Mesodermal cell (in vitro differentiated cells): ENCODE results near the gene PCSK4.
A peak's percentile ranks its signal among the peaks of the same experiment; 100 is the strongest.

Experiments used
- H3K27ac ChIP-seq: 2 replicates; pipeline ENCODE4 v1.7.0; 2013; ENCODE audit warnings: mild to moderate bottlenecking, low read depth, low read length, moderate library complexity; ENCODE audit not compliant: severe bottlenecking
- H3K36me3 ChIP-seq: 2 replicates; pipeline ENCODE4 v1.7.1; 2013; ENCODE audit warnings: mild to moderate bottlenecking, low read length, moderate library complexity; ENCODE audit not compliant: control insufficient read depth, insufficient read depth
- H3K4me1 ChIP-seq: one replicate; pipeline ENCODE4 v1.7.1; 2013; ENCODE audit warnings: mild to moderate bottlenecking, low read length; ENCODE audit not compliant: insufficient read depth, control insufficient read depth, poor library complexity, severe bottlenecking
- H3K4me3 ChIP-seq: 2 replicates; pipeline ENCODE4 v1.7.0; 2013; ENCODE audit warnings: low read length, control low read depth, mild to moderate bottlenecking; ENCODE audit not compliant: insufficient read depth, poor library complexity, severe bottlenecking; ENCODE audit errors: extremely low read depth
- H3K9me3 ChIP-seq: 2 replicates; pipeline ENCODE4 v1.7.1; 2013; ENCODE audit warnings: mild to moderate bottlenecking, low read length, moderate library complexity; ENCODE audit not compliant: control insufficient read depth
- WGBS, 2 experiments: methylation state at CpG; one replicate each; pipeline ENCODE4 v1.1.5; 2013; ENCODE audit warnings: missing lambda C conversion rate in 2 of 2; ENCODE audit not compliant: insufficient coverage in 2 of 2; 5-methylcytosine and 5-hydroxymethylcytosine counted together

PCSK4 gene

GRCh38 chr19:1511318-1512317 lies 21.5 kb upstream of the PCSK4 start:
- no peak overlapping the region for H3K4me3 ChIP-seq
- no peak overlapping the region for H3K27ac ChIP-seq
- no peaks in the 10 kb centered on the region for H3K9me3 ChIP-seq
- H3K4me1 ChIP-seq: peaks cover 8% of the 10 kb centered on the region
- WGBS, 2 experiments: 70 to 79% methylated on average over 13 to 19 of the region's 22 CpGs
- no peaks in the 10 kb centered on the region for H3K36me3 ChIP-seq

- H3K4me1 ChIP-seq: peaks cover 8% of the 10 kb centered on the region
- no peaks in the 10 kb centered on the region for H3K9me3 ChIP-seq
- H3K4me3 ChIP-seq: no peak overlapping the region
- no peak overlapping the region for H3K27ac ChIP-seq
- no peaks in the 10 kb centered on the region for H3K36me3 ChIP-seq
- 52 to 70% methylated on average over 7 to 8 of the region's 9 CpGs for WGBS, 2 experiments
Measured at GRCh38 chr19:1510807-1511206, 20.7 kb upstream of the PCSK4 start.

GRCh38 chr19:1510442-1510806 lies 20.3 kb upstream of the PCSK4 start:
- Histone ChIP-seq H3K27ac (no peak overlapping the region), H3K4me3 (no peak overlapping the region), H3K4me1 (peaks cover 8% of the 10 kb centered on the region), H3K9me3 (no peaks in the 10 kb centered on the region), H3K36me3 (no peaks in the 10 kb centered on the region)
- WGBS, 2 experiments: 38 to 40% methylated on average over 17 to 19 of the region's 25 CpGs

GRCh38 chr19:1509602-1510441 lies 19.7 kb upstream of the PCSK4 start:
- Histone ChIP-seq H3K27ac (no peak overlapping the region), H3K9me3 (no peaks in the 10 kb centered on the region), H3K4me1 (peaks cover 8% of the 10 kb centered on the region), H3K36me3 (no peaks in the 10 kb centered on the region), H3K4me3 (no peak overlapping the region)
- WGBS, 2 experiments: 79 to 80% methylated on average over 8 to 10 of the region's 11 CpGs

GRCh38 chr19:1508507-1508856 lies 18.3 kb upstream of the PCSK4 start:
- Histone ChIP-seq H3K9me3 (no peaks in the 10 kb centered on the region), H3K27ac (no peak overlapping the region), H3K36me3 (no peaks in the 10 kb centered on the region), H3K4me1 (peaks cover 8% of the 10 kb centered on the region), H3K4me3 (peak overlapping the region; percentile 37)
- 22 to 36% methylated on average over 8 to 11 of the region's 12 CpGs for WGBS, 2 experiments

GRCh38 chr19:1507763-1508506 lies 17.8 kb upstream of the PCSK4 start:
- Histone ChIP-seq H3K4me3 (peak overlapping the region; percentile 37), H3K27ac (peak overlapping the region; percentile 87), H3K4me1 (peaks cover 8% of the 10 kb centered on the region), H3K36me3 (no peaks in the 10 kb centered on the region), H3K9me3 (no peaks in the 10 kb centered on the region)
- 2 to 3% methylated on average over 34 to 38 of the region's 46 CpGs for WGBS, 2 experiments

GRCh38 chr19:1507192-1507660 lies 17.1 kb upstream of the PCSK4 start:
- Histone ChIP-seq H3K27ac (no peak overlapping the region), H3K4me3 (peak overlapping the region; percentile 37), H3K9me3 (no peaks in the 10 kb centered on the region), H3K36me3 (no peaks in the 10 kb centered on the region), H3K4me1 (peaks cover 8% of the 10 kb centered on the region)
- 79 to 91% methylated on average over 18 to 23 of the region's 23 CpGs for WGBS, 2 experiments

- no peaks in the 10 kb centered on the region for H3K36me3 ChIP-seq
- H3K4me3 ChIP-seq: no peak overlapping the region
- H3K27ac ChIP-seq: no peak overlapping the region
- 89 to 93% methylated on average over 39 to 44 of the region's 45 CpGs for WGBS, 2 experiments
- peaks cover 8% of the 10 kb centered on the region for H3K4me1 ChIP-seq
- no peaks in the 10 kb centered on the region for H3K9me3 ChIP-seq
Measured at GRCh38 chr19:1505991-1506881, 16.1 kb upstream of the PCSK4 start.

- Histone ChIP-seq H3K36me3 (no peaks in the 10 kb centered on the region), H3K4me1 (no peaks in the 10 kb centered on the region), H3K4me3 (no peak overlapping the region), H3K27ac (no peak overlapping the region), H3K9me3 (no peaks in the 10 kb centered on the region)
- 79 to 81% methylated on average over 7 of the region's 8 CpGs for WGBS, 2 experiments
Measured at GRCh38 chr19:1505012-1505411, 14.9 kb upstream of the PCSK4 start.
